H1 (cell line): Measurements from ENCODE around the gene CAMK2N2. TPM values are rescaled to one million over a fixed set of nuclear protein-coding genes. Genes with fewer than 3 reads are reported as not detected.

Experiments
- CTCF ChIA-PET: fragments of 300-600 bp; sonication (Branson Sonifier 250); formaldehyde crosslinking; loops from one replicate; lab custom pipeline; 2021; ENCODE audit not compliant: partially characterized antibody; lab: Charles Lee
- POLR2A ChIA-PET: fragments of 300-600 bp; sonication (Branson Sonifier 250); formaldehyde crosslinking; loops from one replicate; lab custom pipeline; 2021; ENCODE audit warnings: inconsistent platforms; ENCODE audit not compliant: partially characterized antibody; lab: Charles Lee
- DNase-seq, 2 experiments: peaks; one replicate each; pipeline versions ENCODE4 v3.0.0 to v3.0.0-alpha.2; 2010 to 2022; ENCODE audit warnings: low spot score in 2 of 2, low read depth in 1 of 2, mixed read lengths in 1 of 2
- FAIRE-seq: peaks from 2 replicates; lab custom pipeline; 2011; peaks lifted over from hg19 to GRCh38; lab: Jason Lieb, UNC
- H2AFZ ChIP-seq: 2 replicates; pipeline ENCODE4 v1.8.1; 2012; ENCODE audit warnings: low read length, inconsistent platforms
- H2AK5ac ChIP-seq: 2 replicates; pipeline ENCODE4 v1.6.1; 2013; ENCODE audit warnings: low read depth, low read length
- H2BK120ac ChIP-seq: replicated peaks from 2 replicates; pipeline ENCODE3; 2013; ENCODE audit warnings: low read depth, low read length, inconsistent platforms
- H2BK12ac ChIP-seq: 2 replicates; pipeline ENCODE4 v1.6.1; 2013; ENCODE audit warnings: low read depth, low read length
- H2BK15ac ChIP-seq: 2 replicates; pipeline ENCODE4 v1.6.1; 2013; ENCODE audit warnings: low read length
- H2BK20ac ChIP-seq: 2 replicates; pipeline ENCODE4 v1.6.1; 2013; ENCODE audit warnings: low read length
- H2BK5ac ChIP-seq: 2 replicates; pipeline ENCODE4 v1.6.1; 2013; ENCODE audit warnings: low read depth, low read length
- H3K14ac ChIP-seq: 2 replicates; pipeline ENCODE4 v1.6.1; 2013; ENCODE audit warnings: inconsistent platforms; ENCODE audit not compliant: insufficient read length
- H3K18ac ChIP-seq: 2 replicates; pipeline ENCODE4 v1.6.1; 2013; ENCODE audit warnings: low read length; ENCODE audit errors: extremely low read depth
- H3K23ac ChIP-seq: 2 replicates; pipeline ENCODE4 v1.6.1; 2013; ENCODE audit warnings: inconsistent platforms; ENCODE audit not compliant: insufficient read length
- H3K23me2 ChIP-seq: 2 replicates; pipeline ENCODE4 v1.6.1; 2013; ENCODE audit warnings: low read depth, low read length
- H3K27ac ChIP-seq: 2 replicates; pipeline ENCODE4 v1.6.1; 2011; ENCODE audit warnings: low read depth, low read length, inconsistent platforms
- H3K27me3 ChIP-seq, 4 experiments: replicated peaks in 1 of 4; 1 replicate in 1 of 4; 2 replicates in 3 of 4; pipeline versions ENCODE4 v1.6.1 to v1.8.1; 2011 to 2013; ENCODE audit warnings: low read length in 3 of 4, mild to moderate bottlenecking in 3 of 4, inconsistent platforms in 2 of 4, mixed read lengths in 2 of 4, moderate library complexity in 1 of 4; ENCODE audit not compliant: control insufficient read depth in 3 of 4, insufficient read depth in 3 of 4; ENCODE audit errors: extremely low read depth in 1 of 4
- H3K36me3 ChIP-seq, 4 experiments: 2 replicates each; pipeline versions ENCODE4 v1.6.1 to v1.8.1; 2011 to 2013; ENCODE audit warnings: mild to moderate bottlenecking in 4 of 4, low read length in 3 of 4, moderate library complexity in 2 of 4, control low read depth in 1 of 4, inconsistent platforms in 1 of 4; ENCODE audit not compliant: insufficient read depth in 4 of 4, control insufficient read depth in 2 of 4
- H3K4ac ChIP-seq: replicated peaks from 2 replicates; pipeline ENCODE3; 2013; ENCODE audit warnings: low read length, low read depth, mixed read lengths, inconsistent platforms; ENCODE audit not compliant: insufficient read length
- H3K4me1 ChIP-seq, 4 experiments: replicated peaks in 1 of 4; 1 replicate in 1 of 4; 2 replicates in 3 of 4; pipeline versions ENCODE4 v1.6.1 to v1.8.1; 2011 to 2013; ENCODE audit warnings: low read length in 3 of 4, inconsistent platforms in 2 of 4, mixed read lengths in 1 of 4; ENCODE audit not compliant: insufficient read depth in 4 of 4, control insufficient read depth in 3 of 4
- H3K4me2 ChIP-seq, 2 experiments: 2 replicates each; pipeline versions ENCODE4 v1.6.1 to v1.8.1; 2011 to 2013; ENCODE audit warnings: low read depth in 2 of 2, low read length in 2 of 2, control low read depth in 1 of 2, inconsistent platforms in 1 of 2, mild to moderate bottlenecking in 1 of 2; ENCODE audit not compliant: insufficient read depth in 1 of 2
- H3K4me3 ChIP-seq, 4 experiments: fragments of 200-600, 300-600 bp in 1 of 4; sonication (generic), shearing (Covaris generic), sonication (Bioruptor Twin) in 1 of 4; 2 replicates each; pipeline versions ENCODE4 v1.5.1 to v1.8.1; 2011 to 2016; ENCODE audit warnings: low read length in 4 of 4, low read depth in 3 of 4, control low read depth in 2 of 4, inconsistent platforms in 2 of 4, mild to moderate bottlenecking in 2 of 4, mixed read lengths in 1 of 4, moderate library complexity in 1 of 4; ENCODE audit not compliant: insufficient read depth in 2 of 4; ENCODE audit errors: extremely low read depth in 1 of 4
- H3K56ac ChIP-seq: replicated peaks from 2 replicates; pipeline ENCODE3; 2013; ENCODE audit warnings: low read depth, mild to moderate bottlenecking, mixed read lengths, low read length, inconsistent platforms; ENCODE audit not compliant: insufficient read length
- H3K79me1 ChIP-seq: 2 replicates; pipeline ENCODE4 v1.6.1; 2013; ENCODE audit warnings: low read depth, low read length, control low read depth
- H3K79me2 ChIP-seq, 2 experiments: 2 replicates each; pipeline versions ENCODE4 v1.6.1 to v1.8.1; 2012 to 2013; ENCODE audit warnings: low read length in 2 of 2, mild to moderate bottlenecking in 2 of 2, inconsistent platforms in 1 of 2; ENCODE audit not compliant: insufficient read depth in 2 of 2, control insufficient read depth in 1 of 2
- H3K9ac ChIP-seq, 4 experiments: replicated peaks in 1 of 4; 1 replicate in 1 of 4; 2 replicates in 3 of 4; pipeline versions ENCODE4 v1.6.1 to v1.8.1; 2011 to 2013; ENCODE audit warnings: low read depth in 3 of 4, low read length in 3 of 4, control low read depth in 2 of 4, mild to moderate bottlenecking in 2 of 4, moderate library complexity in 2 of 4, inconsistent platforms in 1 of 4; ENCODE audit errors: extremely low read depth in 1 of 4
- H3K9me3 ChIP-seq, 2 experiments: 2 replicates each; pipeline versions ENCODE4 v1.6.1 to v1.8.1; 2012 to 2013; ENCODE audit warnings: mild to moderate bottlenecking in 2 of 2, moderate library complexity in 2 of 2, control low read depth in 1 of 2, inconsistent platforms in 1 of 2, low read depth in 1 of 2, low read length in 1 of 2, mixed read lengths in 1 of 2; ENCODE audit not compliant: insufficient read depth in 2 of 2
- H4K20me1 ChIP-seq, 2 experiments: replicated peaks in 1 of 2; 2 replicates each; pipeline versions ENCODE3 to v1.8.1; 2011 to 2013; ENCODE audit warnings: inconsistent platforms in 2 of 2, low read length in 2 of 2, mild to moderate bottlenecking in 1 of 2; ENCODE audit not compliant: insufficient read depth in 2 of 2, control insufficient read depth in 1 of 2
- H4K5ac ChIP-seq: 2 replicates; pipeline ENCODE4 v1.6.1; 2013; ENCODE audit warnings: low read length, low read depth, mixed read lengths, inconsistent platforms; ENCODE audit not compliant: insufficient read length
- H4K8ac ChIP-seq: 2 replicates; pipeline ENCODE4 v1.8.0; 2013; ENCODE audit warnings: mild to moderate bottlenecking, moderate library complexity, low read length, inconsistent platforms; ENCODE audit not compliant: insufficient read depth; ENCODE audit errors: extremely low read depth
- H4K91ac ChIP-seq: replicated peaks from 2 replicates; pipeline ENCODE3; 2013; ENCODE audit warnings: low read length, mixed read lengths, inconsistent platforms; ENCODE audit not compliant: insufficient read length
- RFX5 ChIP-seq: IDR thresholded peaks from 2 replicates; pipeline ENCODE4 v1.6.1; 2011; ENCODE audit warnings: low read depth, low read length, improper control_type of control experiment, borderline replicate concordance
- TBP ChIP-seq: IDR thresholded peaks from 2 replicates; pipeline ENCODE4 v1.6.1; 2011; ENCODE audit warnings: low read depth, low read length, improper control_type of control experiment
- WGBS, 2 experiments: shearing (Covaris generic) in 1 of 2; methylation state at CpG; one replicate each; pipeline versions ENCODE4 v1.1.6 to v1.1.7; 2013 to 2015; ENCODE audit warnings: low lambda C conversion rate in 2 of 2, mixed read lengths in 2 of 2, inconsistent platforms in 1 of 2, low coverage in 1 of 2, missing lambda C conversion rate in 1 of 2; ENCODE audit not compliant: insufficient replicate concordance in 2 of 2, insufficient coverage in 1 of 2, insufficient read length in 1 of 2; ENCODE audit errors: extremely low coverage in 1 of 2, missing lambda C conversion rate in 1 of 2; 5-methylcytosine and 5-hydroxymethylcytosine counted together
- polyA plus RNA-seq, 7 experiments: library from polyadenylated mRNA; depleted of rRNA in 3 of 7; stranded (reverse) in 5 of 7; unstranded in 2 of 7; fragments of >200 nt in 5 of 7; fragments of 200-250 nt in 2 of 7; gene quantifications; 1 replicate in 5 of 7; 2 replicates in 1 of 7; 4 replicates in 1 of 7; pipeline versions ENCODE4 v1.2.1 to v1.2.3, GENCODE V29; 2011 to 2013; ENCODE audit warnings: missing spikeins in 2 of 7, mixed read lengths in 2 of 7
- total RNA-seq: library from RNA; stranded (reverse); fragmentation: NEBNext Ultra II Directional; extraction: Animal tissue kit (Norgen Biotek cat#: 25700); gene quantifications from 2 replicates; pipeline ENCODE4 v1.2.1, GENCODE V29; 2021
- TF ChIP-seq, protein P1 (sequence below), 3 experiments: IDR thresholded peaks; 1 replicate in 2 of 3; 2 replicates in 1 of 3; pipeline versions ENCODE4 v1.5.1 to v1.6.1; 2011; ENCODE audit warnings: low read length in 3 of 3, mild to moderate bottlenecking in 3 of 3, inconsistent platforms in 2 of 3, low read depth in 1 of 3, moderate library complexity in 1 of 3; ENCODE audit not compliant: insufficient read depth in 1 of 3; ENCODE audit errors: control extremely low read depth in 1 of 3
- TF ChIP-seq, protein P2 (sequence below): IDR thresholded peaks from 2 replicates; pipeline ENCODE4 v1.6.1; 2012; ENCODE audit warnings: low read length, inconsistent platforms

CAMK2N2 gene
- total and polyA plus RNA-seq, 2 of the 8 experiments (the other 6 are each of a cell fraction or from before 2014, with no cell fraction given), result 4.0 to 17.7 TPM

DNA sequence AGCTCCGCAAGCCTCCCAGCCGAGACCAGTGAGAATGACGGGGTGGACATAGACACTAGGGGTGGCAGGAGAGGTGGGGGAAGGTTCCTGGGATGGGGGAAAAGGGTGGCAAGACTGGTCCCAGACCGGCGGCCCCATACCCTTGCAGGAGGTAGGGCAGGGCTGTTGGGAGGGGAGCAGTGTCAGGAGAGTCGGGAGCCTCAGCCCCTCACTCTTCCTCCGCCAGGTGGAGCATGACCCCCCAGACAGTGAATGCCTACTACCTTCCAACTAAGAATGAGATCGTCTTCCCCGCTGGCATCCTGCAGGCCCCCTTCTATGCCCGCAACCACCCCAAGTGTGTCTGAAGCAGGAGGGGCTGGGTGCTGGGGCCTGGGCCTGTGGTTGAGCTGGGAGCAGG lies 29.0 kb upstream of the CAMK2N2 start:
- TF ChIP-seq RFX5, result no peak
- TF ChIP-seq TBP, result no peak
- TF ChIP-seq, protein P1, sequence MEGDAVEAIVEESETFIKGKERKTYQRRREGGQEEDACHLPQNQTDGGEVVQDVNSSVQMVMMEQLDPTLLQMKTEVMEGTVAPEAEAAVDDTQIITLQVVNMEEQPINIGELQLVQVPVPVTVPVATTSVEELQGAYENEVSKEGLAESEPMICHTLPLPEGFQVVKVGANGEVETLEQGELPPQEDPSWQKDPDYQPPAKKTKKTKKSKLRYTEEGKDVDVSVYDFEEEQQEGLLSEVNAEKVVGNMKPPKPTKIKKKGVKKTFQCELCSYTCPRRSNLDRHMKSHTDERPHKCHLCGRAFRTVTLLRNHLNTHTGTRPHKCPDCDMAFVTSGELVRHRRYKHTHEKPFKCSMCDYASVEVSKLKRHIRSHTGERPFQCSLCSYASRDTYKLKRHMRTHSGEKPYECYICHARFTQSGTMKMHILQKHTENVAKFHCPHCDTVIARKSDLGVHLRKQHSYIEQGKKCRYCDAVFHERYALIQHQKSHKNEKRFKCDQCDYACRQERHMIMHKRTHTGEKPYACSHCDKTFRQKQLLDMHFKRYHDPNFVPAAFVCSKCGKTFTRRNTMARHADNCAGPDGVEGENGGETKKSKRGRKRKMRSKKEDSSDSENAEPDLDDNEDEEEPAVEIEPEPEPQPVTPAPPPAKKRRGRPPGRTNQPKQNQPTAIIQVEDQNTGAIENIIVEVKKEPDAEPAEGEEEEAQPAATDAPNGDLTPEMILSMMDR (IDR thresholded peaks at IDR 0.05; ENCODE audit: control extremely low read depth in 1 of 3, insufficient read depth in 1 of 3, low read depth in 1 of 3, low read length in 3 of 3), result peak; percentile 19 to 49 (median 41); a peak in 3 of 4 replicates
- TF ChIP-seq, protein P2, sequence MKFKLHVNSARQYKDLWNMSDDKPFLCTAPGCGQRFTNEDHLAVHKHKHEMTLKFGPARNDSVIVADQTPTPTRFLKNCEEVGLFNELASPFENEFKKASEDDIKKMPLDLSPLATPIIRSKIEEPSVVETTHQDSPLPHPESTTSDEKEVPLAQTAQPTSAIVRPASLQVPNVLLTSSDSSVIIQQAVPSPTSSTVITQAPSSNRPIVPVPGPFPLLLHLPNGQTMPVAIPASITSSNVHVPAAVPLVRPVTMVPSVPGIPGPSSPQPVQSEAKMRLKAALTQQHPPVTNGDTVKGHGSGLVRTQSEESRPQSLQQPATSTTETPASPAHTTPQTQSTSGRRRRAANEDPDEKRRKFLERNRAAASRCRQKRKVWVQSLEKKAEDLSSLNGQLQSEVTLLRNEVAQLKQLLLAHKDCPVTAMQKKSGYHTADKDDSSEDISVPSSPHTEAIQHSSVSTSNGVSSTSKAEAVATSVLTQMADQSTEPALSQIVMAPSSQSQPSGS, result no peak
- FAIRE-seq (no peak), DNase-seq (peak in 1 of 2 experiments; percentile 58)
- Histone ChIP-seq H3K36me3 (no peaks in the 10 kb centered on the region), H3K18ac (no peak overlapping the region), H2AFZ (no peak overlapping the region), H2BK120ac (no peak overlapping the region), H3K9me3 (no peaks in the 10 kb centered on the region), H4K20me1 (no peaks in the 10 kb centered on the region), H3K79me2 (no peaks in the 10 kb centered on the region), H3K4me1 (no peaks in the 10 kb centered on the region), H3K4me3 (no peak overlapping the region), H2BK12ac (no peak overlapping the region), H3K9ac (no peak overlapping the region), H3K79me1 (no peaks in the 10 kb centered on the region), H4K5ac (no peak overlapping the region), H3K4ac (no peak overlapping the region), H3K14ac (no peak overlapping the region), H4K91ac (no peak overlapping the region), H3K56ac (no peak overlapping the region), H3K23ac (no peak overlapping the region), H2BK15ac (no peak overlapping the region), H2BK20ac (no peak overlapping the region), H2BK5ac (no peak overlapping the region), H2AK5ac (no peak overlapping the region), H3K27me3 (no peaks in the 10 kb centered on the region), H3K4me2 (no peak overlapping the region), H4K8ac (no peak overlapping the region), H3K27ac (no peak overlapping the region), H3K23me2 (no peaks in the 10 kb centered on the region)
- CTCF ChIA-PET, result interaction anchor here (0.6 to 8.3 kb wide), 14 partner anchors 7 to 385 kb away, joined by 3 to 52 read pairs (median 4); partner anchors contain the start of genes CAMK2N2 and VWA5B2
- POLR2A ChIA-PET, result interaction anchor here (0.7 kb wide), 1 partner anchor 105 kb away, joined by 3 read pairs; the partner anchor contains the start of gene ABCF3
- 74% methylated on average over 8 of the region's 10 CpGs; no CpG with 5 or more reads in 1 of the 2 experiments for WGBS, 2 experiments
